Duodenal mucosa (tissue), 2 donors: ENCODE measurements around the gene MAPKAPK3.
A peak's percentile ranks its signal among the peaks of the same experiment; 100 is the strongest.

Experiments
- H3K27ac ChIP-seq: one replicate; pipeline ENCODE4 v1.7.0; 2013; ENCODE audit warnings: low read depth, low read length
- H3K27me3 ChIP-seq, 2 donors: one replicate each; pipeline ENCODE4 v1.7.0; 2013; ENCODE audit warnings: low read length in 2 of 2, control low read depth in 1 of 2; ENCODE audit not compliant: insufficient read depth in 2 of 2, control insufficient read depth in 1 of 2
- H3K36me3 ChIP-seq, 2 donors: one replicate each; pipeline ENCODE4 v1.7.0; 2013; ENCODE audit warnings: low read length in 2 of 2, control low read depth in 1 of 2; ENCODE audit not compliant: insufficient read depth in 2 of 2, control insufficient read depth in 1 of 2
- H3K4me1 ChIP-seq, 2 donors: one replicate each; pipeline ENCODE4 v1.7.0; 2013; ENCODE audit warnings: low read length in 2 of 2, control low read depth in 1 of 2; ENCODE audit not compliant: insufficient read depth in 2 of 2, control insufficient read depth in 1 of 2
- H3K4me3 ChIP-seq, 2 donors: one replicate each; pipeline ENCODE4 v1.7.0; 2013; ENCODE audit warnings: low read length in 2 of 2, low read depth in 1 of 2
- H3K9ac ChIP-seq, 2 donors: one replicate each; pipeline ENCODE4 v1.7.0; 2013; ENCODE audit warnings: low read length in 2 of 2, low read depth in 1 of 2
- H3K9me3 ChIP-seq, 2 donors: one replicate each; pipeline ENCODE4 v1.7.0; 2013; ENCODE audit warnings: low read length in 2 of 2, control low read depth in 1 of 2; ENCODE audit not compliant: control insufficient read depth in 1 of 2

Gene MAPKAPK3

GRCh38 chr3:50587373-50587772 is 29.6 kb upstream of the MAPKAPK3 start:
- Histone ChIP-seq H3K36me3 (peaks cover 0 to 5% of the 10 kb centered on the region in 2 donors), H3K27ac (no peak overlapping the region), H3K9me3 (no peaks in the 10 kb centered on the region), H3K27me3 (no peaks in the 10 kb centered on the region), H3K9ac (no peak overlapping the region), H3K4me3 (no peak overlapping the region), H3K4me1 (peaks cover 16 to 25% of the 10 kb centered on the region in 2 donors)

GRCh38 chr3:50587806-50588758 is 28.9 kb upstream of the MAPKAPK3 start:
- no peak overlapping the region for H3K27ac ChIP-seq
- no peaks in the 10 kb centered on the region for H3K9me3 ChIP-seq
- H3K4me3 ChIP-seq = no peak overlapping the region
- peaks cover 23 to 29% of the 10 kb centered on the region in 2 donors for H3K4me1 ChIP-seq
- H3K36me3 ChIP-seq = no peaks in the 10 kb centered on the region
- H3K27me3 ChIP-seq = no peaks in the 10 kb centered on the region
- no peak overlapping the region for H3K9ac ChIP-seq

GRCh38 chr3:50588759-50589433 is 28.1 kb upstream of the MAPKAPK3 start:
- no peaks in the 10 kb centered on the region for H3K36me3 ChIP-seq
- no peaks in the 10 kb centered on the region for H3K9me3 ChIP-seq
- no peak overlapping the region for H3K4me3 ChIP-seq
- no peak overlapping the region for H3K9ac ChIP-seq
- H3K4me1 ChIP-seq = peaks cover 24 to 29% of the 10 kb centered on the region in 2 donors
- H3K27me3 ChIP-seq = no peaks in the 10 kb centered on the region
- H3K27ac ChIP-seq = no peak overlapping the region

- H3K27ac ChIP-seq = peak overlapping the region; percentile 30
- H3K27me3 ChIP-seq = no peaks in the 10 kb centered on the region
Observed at GRCh38 chr3:50591196-50591741, 25.7 kb upstream of the MAPKAPK3 start.

GRCh38 chr3:50592568-50592967 is 24.4 kb upstream of the MAPKAPK3 start:
- Histone ChIP-seq H3K27me3 (no peaks in the 10 kb centered on the region), H3K36me3 (no peaks in the 10 kb centered on the region), H3K4me3 (no peak overlapping the region), H3K4me1 (peaks cover 29% of the 10 kb centered on the region in 2 donors), H3K9ac (no peak overlapping the region), H3K9me3 (no peaks in the 10 kb centered on the region), H3K27ac (no peak overlapping the region)

More at GRCh38 chr3:50591196-50591741, 25.7 kb upstream of the MAPKAPK3 start:
- Histone ChIP-seq H3K9ac (peak overlapping the region; percentile 0 to 43), H3K36me3 (no peaks in the 10 kb centered on the region), H3K4me3 (peak overlapping the region; percentile 26), H3K9me3 (no peaks in the 10 kb centered on the region), H3K4me1 (peaks cover 29% of the 10 kb centered on the region in 2 donors)

GRCh38 chr3:50594253-50594785 is 22.6 kb upstream of the MAPKAPK3 start:
- no peak overlapping the region for H3K27ac ChIP-seq
- H3K27me3 ChIP-seq = no peaks in the 10 kb centered on the region
- no peak overlapping the region for H3K9ac ChIP-seq
- H3K9me3 ChIP-seq = no peaks in the 10 kb centered on the region
- H3K4me1 ChIP-seq = peaks cover 22 to 29% of the 10 kb centered on the region in 2 donors
- no peaks in the 10 kb centered on the region for H3K36me3 ChIP-seq
- no peak overlapping the region for H3K4me3 ChIP-seq

- no peaks in the 10 kb centered on the region for H3K9me3 ChIP-seq
- no peak overlapping the region for H3K4me3 ChIP-seq
- H3K27me3 ChIP-seq = no peaks in the 10 kb centered on the region
- H3K36me3 ChIP-seq = peaks cover 0 to 2% of the 10 kb centered on the region in 2 donors
- H3K4me1 ChIP-seq = peaks cover 42 to 50% of the 10 kb centered on the region in 2 donors
- H3K27ac ChIP-seq = peak overlapping the region; percentile 46
- H3K9ac ChIP-seq = peak overlapping the region in 1 of 2 donors; percentile 27
Observed at GRCh38 chr3:50599115-50599715, 17.7 kb upstream of the MAPKAPK3 start.

GRCh38 chr3:50599716-50600118 is 17.2 kb upstream of the MAPKAPK3 start:
- Histone ChIP-seq H3K36me3 (peaks cover 4 to 6% of the 10 kb centered on the region in 2 donors), H3K27ac (peak overlapping the region; percentile 46), H3K9ac (peak overlapping the region in 1 of 2 donors; percentile 27), H3K27me3 (no peaks in the 10 kb centered on the region), H3K4me3 (no peak overlapping the region), H3K9me3 (no peaks in the 10 kb centered on the region), H3K4me1 (peaks cover 47 to 51% of the 10 kb centered on the region in 2 donors)

GRCh38 chr3:50600141-50600753 is 16.7 kb upstream of the MAPKAPK3 start:
- H3K4me1 ChIP-seq = peaks cover 51 to 55% of the 10 kb centered on the region in 2 donors
- peak overlapping the region in 1 of 2 donors; percentile 13 for H3K4me3 ChIP-seq
- H3K9ac ChIP-seq = peak overlapping the region; percentile 58 to 67

More at GRCh38 chr3:50600141-50600753, 16.7 kb upstream of the MAPKAPK3 start:
- H3K36me3 ChIP-seq = peaks cover 7 to 12% of the 10 kb centered on the region in 2 donors
- H3K27ac ChIP-seq = peak overlapping the region; percentile 82
- H3K27me3 ChIP-seq = no peaks in the 10 kb centered on the region
- no peaks in the 10 kb centered on the region for H3K9me3 ChIP-seq
